ENCODE results near the gene AVP.

DNA sequence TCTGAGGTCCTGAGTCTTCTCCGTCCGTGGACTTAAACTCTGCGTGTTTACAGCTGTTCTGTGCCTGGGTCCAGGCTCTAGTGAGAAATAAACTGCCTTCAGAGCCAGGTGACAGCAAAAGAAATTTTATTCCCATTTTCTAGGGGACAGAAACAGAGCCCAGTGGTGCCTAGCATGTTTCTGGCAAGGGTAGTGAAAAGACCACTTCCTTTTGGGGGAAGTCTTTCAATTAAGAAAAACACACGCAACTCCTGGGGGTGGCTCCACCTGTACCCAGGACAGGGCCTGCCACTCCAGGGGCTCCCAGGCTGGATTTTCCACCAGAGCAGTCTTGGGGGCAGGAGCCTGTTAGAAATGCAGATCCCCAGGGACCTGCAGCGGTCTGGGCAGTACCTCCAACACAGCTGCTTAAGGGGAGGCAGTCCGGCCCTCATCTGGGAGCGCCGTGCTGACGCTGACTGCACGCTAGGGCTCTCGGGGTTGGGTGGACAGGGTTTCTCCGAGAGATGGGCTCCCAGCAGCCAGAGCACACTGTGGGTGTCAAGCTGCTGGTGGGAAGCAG, 23.0 kb upstream of the AVP start:
- TF ChIP-seq POLR2AphosphoS5 (IDR thresholded peaks at IDR 0.05; ENCODE audit: low read depth, low read length) (no peak), POLR2A (IDR thresholded peaks at IDR 0.05; ENCODE audit: low read depth, low read length) (no peak)

All from GM12891 (cell line).